H1 (cell line): ENCODE data around the gene ZNF74. TPM values are rescaled to one million over a fixed set of nuclear protein-coding genes. Genes with fewer than 3 reads are reported as not detected.

Experiments used
- CTCF ChIA-PET: fragments of 300-600 bp; sonication (Branson Sonifier 250); formaldehyde crosslinking; loops from one replicate; lab custom pipeline; 2021; ENCODE audit not compliant: partially characterized antibody; lab: Charles Lee
- POLR2A ChIA-PET: fragments of 300-600 bp; sonication (Branson Sonifier 250); formaldehyde crosslinking; loops from one replicate; lab custom pipeline; 2021; ENCODE audit warnings: inconsistent platforms; ENCODE audit not compliant: partially characterized antibody; lab: Charles Lee
- DNase-seq, 2 experiments: peaks; one replicate each; pipeline versions ENCODE4 v3.0.0 to v3.0.0-alpha.2; 2010 to 2022; ENCODE audit warnings: low spot score in 2 of 2, low read depth in 1 of 2, mixed read lengths in 1 of 2
- FAIRE-seq: peaks from 2 replicates; lab custom pipeline; 2011; peaks lifted over from hg19 to GRCh38; lab: Jason Lieb, UNC
- H2AFZ ChIP-seq: 2 replicates; pipeline ENCODE4 v1.8.1; 2012; ENCODE audit warnings: low read length, inconsistent platforms
- H2AK5ac ChIP-seq: 2 replicates; pipeline ENCODE4 v1.6.1; 2013; ENCODE audit warnings: low read depth, low read length
- H2BK120ac ChIP-seq: replicated peaks from 2 replicates; pipeline ENCODE3; 2013; ENCODE audit warnings: low read depth, low read length, inconsistent platforms
- H2BK12ac ChIP-seq: 2 replicates; pipeline ENCODE4 v1.6.1; 2013; ENCODE audit warnings: low read depth, low read length
- H2BK15ac ChIP-seq: 2 replicates; pipeline ENCODE4 v1.6.1; 2013; ENCODE audit warnings: low read length
- H2BK20ac ChIP-seq: 2 replicates; pipeline ENCODE4 v1.6.1; 2013; ENCODE audit warnings: low read length
- H2BK5ac ChIP-seq: 2 replicates; pipeline ENCODE4 v1.6.1; 2013; ENCODE audit warnings: low read depth, low read length
- H3K14ac ChIP-seq: 2 replicates; pipeline ENCODE4 v1.6.1; 2013; ENCODE audit warnings: inconsistent platforms; ENCODE audit not compliant: insufficient read length
- H3K18ac ChIP-seq: 2 replicates; pipeline ENCODE4 v1.6.1; 2013; ENCODE audit warnings: low read length; ENCODE audit errors: extremely low read depth
- H3K23ac ChIP-seq: 2 replicates; pipeline ENCODE4 v1.6.1; 2013; ENCODE audit warnings: inconsistent platforms; ENCODE audit not compliant: insufficient read length
- H3K23me2 ChIP-seq: 2 replicates; pipeline ENCODE4 v1.6.1; 2013; ENCODE audit warnings: low read depth, low read length
- H3K27ac ChIP-seq: 2 replicates; pipeline ENCODE4 v1.6.1; 2011; ENCODE audit warnings: low read depth, low read length, inconsistent platforms
- H3K27me3 ChIP-seq, 4 experiments: replicated peaks in 1 of 4; 1 replicate in 1 of 4; 2 replicates in 3 of 4; pipeline versions ENCODE4 v1.6.1 to v1.8.1; 2011 to 2013; ENCODE audit warnings: low read length in 3 of 4, mild to moderate bottlenecking in 3 of 4, inconsistent platforms in 2 of 4, mixed read lengths in 2 of 4, moderate library complexity in 1 of 4; ENCODE audit not compliant: control insufficient read depth in 3 of 4, insufficient read depth in 3 of 4; ENCODE audit errors: extremely low read depth in 1 of 4
- H3K36me3 ChIP-seq, 4 experiments: 2 replicates each; pipeline versions ENCODE4 v1.6.1 to v1.8.1; 2011 to 2013; ENCODE audit warnings: mild to moderate bottlenecking in 4 of 4, low read length in 3 of 4, moderate library complexity in 2 of 4, control low read depth in 1 of 4, inconsistent platforms in 1 of 4; ENCODE audit not compliant: insufficient read depth in 4 of 4, control insufficient read depth in 2 of 4
- H3K4ac ChIP-seq: replicated peaks from 2 replicates; pipeline ENCODE3; 2013; ENCODE audit warnings: low read length, low read depth, mixed read lengths, inconsistent platforms; ENCODE audit not compliant: insufficient read length
- H3K4me1 ChIP-seq, 4 experiments: replicated peaks in 1 of 4; 1 replicate in 1 of 4; 2 replicates in 3 of 4; pipeline versions ENCODE4 v1.6.1 to v1.8.1; 2011 to 2013; ENCODE audit warnings: low read length in 3 of 4, inconsistent platforms in 2 of 4, mixed read lengths in 1 of 4; ENCODE audit not compliant: insufficient read depth in 4 of 4, control insufficient read depth in 3 of 4
- H3K4me2 ChIP-seq, 2 experiments: 2 replicates each; pipeline versions ENCODE4 v1.6.1 to v1.8.1; 2011 to 2013; ENCODE audit warnings: low read depth in 2 of 2, low read length in 2 of 2, control low read depth in 1 of 2, inconsistent platforms in 1 of 2, mild to moderate bottlenecking in 1 of 2; ENCODE audit not compliant: insufficient read depth in 1 of 2
- H3K4me3 ChIP-seq, 4 experiments: fragments of 200-600, 300-600 bp in 1 of 4; sonication (generic), shearing (Covaris generic), sonication (Bioruptor Twin) in 1 of 4; 2 replicates each; pipeline versions ENCODE4 v1.5.1 to v1.8.1; 2011 to 2016; ENCODE audit warnings: low read length in 4 of 4, low read depth in 3 of 4, control low read depth in 2 of 4, inconsistent platforms in 2 of 4, mild to moderate bottlenecking in 2 of 4, mixed read lengths in 1 of 4, moderate library complexity in 1 of 4; ENCODE audit not compliant: insufficient read depth in 2 of 4; ENCODE audit errors: extremely low read depth in 1 of 4
- H3K56ac ChIP-seq: replicated peaks from 2 replicates; pipeline ENCODE3; 2013; ENCODE audit warnings: low read depth, mild to moderate bottlenecking, mixed read lengths, low read length, inconsistent platforms; ENCODE audit not compliant: insufficient read length
- H3K79me1 ChIP-seq: 2 replicates; pipeline ENCODE4 v1.6.1; 2013; ENCODE audit warnings: low read depth, low read length, control low read depth
- H3K79me2 ChIP-seq, 2 experiments: 2 replicates each; pipeline versions ENCODE4 v1.6.1 to v1.8.1; 2012 to 2013; ENCODE audit warnings: low read length in 2 of 2, mild to moderate bottlenecking in 2 of 2, inconsistent platforms in 1 of 2; ENCODE audit not compliant: insufficient read depth in 2 of 2, control insufficient read depth in 1 of 2
- H3K9ac ChIP-seq, 4 experiments: replicated peaks in 1 of 4; 1 replicate in 1 of 4; 2 replicates in 3 of 4; pipeline versions ENCODE4 v1.6.1 to v1.8.1; 2011 to 2013; ENCODE audit warnings: low read depth in 3 of 4, low read length in 3 of 4, control low read depth in 2 of 4, mild to moderate bottlenecking in 2 of 4, moderate library complexity in 2 of 4, inconsistent platforms in 1 of 4; ENCODE audit errors: extremely low read depth in 1 of 4
- H3K9me3 ChIP-seq, 2 experiments: 2 replicates each; pipeline versions ENCODE4 v1.6.1 to v1.8.1; 2012 to 2013; ENCODE audit warnings: mild to moderate bottlenecking in 2 of 2, moderate library complexity in 2 of 2, control low read depth in 1 of 2, inconsistent platforms in 1 of 2, low read depth in 1 of 2, low read length in 1 of 2, mixed read lengths in 1 of 2; ENCODE audit not compliant: insufficient read depth in 2 of 2
- H4K20me1 ChIP-seq, 2 experiments: replicated peaks in 1 of 2; 2 replicates each; pipeline versions ENCODE3 to v1.8.1; 2011 to 2013; ENCODE audit warnings: inconsistent platforms in 2 of 2, low read length in 2 of 2, mild to moderate bottlenecking in 1 of 2; ENCODE audit not compliant: insufficient read depth in 2 of 2, control insufficient read depth in 1 of 2
- H4K5ac ChIP-seq: 2 replicates; pipeline ENCODE4 v1.6.1; 2013; ENCODE audit warnings: low read length, low read depth, mixed read lengths, inconsistent platforms; ENCODE audit not compliant: insufficient read length
- H4K8ac ChIP-seq: 2 replicates; pipeline ENCODE4 v1.8.0; 2013; ENCODE audit warnings: mild to moderate bottlenecking, moderate library complexity, low read length, inconsistent platforms; ENCODE audit not compliant: insufficient read depth; ENCODE audit errors: extremely low read depth
- H4K91ac ChIP-seq: replicated peaks from 2 replicates; pipeline ENCODE3; 2013; ENCODE audit warnings: low read length, mixed read lengths, inconsistent platforms; ENCODE audit not compliant: insufficient read length
- POLR2A ChIP-seq, 2 experiments: IDR thresholded peaks; 1 replicate in 1 of 2; 2 replicates in 1 of 2; pipeline ENCODE4 v1.6.1; 2011; ENCODE audit warnings: low read depth in 2 of 2, low read length in 2 of 2, mild to moderate bottlenecking in 2 of 2; ENCODE audit errors: control extremely low read depth in 1 of 2
- WGBS, 2 experiments: shearing (Covaris generic) in 1 of 2; methylation state at CpG; one replicate each; pipeline versions ENCODE4 v1.1.6 to v1.1.7; 2013 to 2015; ENCODE audit warnings: low lambda C conversion rate in 2 of 2, mixed read lengths in 2 of 2, inconsistent platforms in 1 of 2, low coverage in 1 of 2, missing lambda C conversion rate in 1 of 2; ENCODE audit not compliant: insufficient replicate concordance in 2 of 2, insufficient coverage in 1 of 2, insufficient read length in 1 of 2; ENCODE audit errors: extremely low coverage in 1 of 2, missing lambda C conversion rate in 1 of 2; 5-methylcytosine and 5-hydroxymethylcytosine counted together
- polyA plus RNA-seq, 7 experiments: library from polyadenylated mRNA; depleted of rRNA in 3 of 7; stranded (reverse) in 5 of 7; unstranded in 2 of 7; fragments of >200 nt in 5 of 7; fragments of 200-250 nt in 2 of 7; gene quantifications; 1 replicate in 5 of 7; 2 replicates in 1 of 7; 4 replicates in 1 of 7; pipeline versions ENCODE4 v1.2.1 to v1.2.3, GENCODE V29; 2011 to 2013; ENCODE audit warnings: missing spikeins in 2 of 7, mixed read lengths in 2 of 7
- total RNA-seq: library from RNA; stranded (reverse); fragmentation: NEBNext Ultra II Directional; extraction: Animal tissue kit (Norgen Biotek cat#: 25700); gene quantifications from 2 replicates; pipeline ENCODE4 v1.2.1, GENCODE V29; 2021
- TF ChIP-seq, protein P1 (sequence below): IDR thresholded peaks from 2 replicates; pipeline ENCODE4 v1.6.1; 2012; ENCODE audit warnings: low read length, inconsistent platforms

ZNF74 gene
- total and polyA plus RNA-seq, 2 of the 8 experiments (the other 6 are each of a cell fraction or from before 2014, with no cell fraction given): 29.7 to 45.7 TPM

GRCh38 chr22:20433191-20433590, 39.2 kb downstream of the ZNF74 start:
- Histone ChIP-seq H3K4me3 (no peak overlapping the region), H3K79me2 (no peaks in the 10 kb centered on the region), H2BK120ac (no peak overlapping the region), H2BK5ac (no peak overlapping the region), H3K4me2 (no peak overlapping the region), H3K4me1 (peaks cover 0 to 26% (median 15%) of the 10 kb centered on the region in 4 experiments; a peak in 5 of 7 replicates), H4K91ac (no peak overlapping the region), H3K27me3 (peaks cover 40 to 90% (median 78%) of the 10 kb centered on the region in 4 experiments), H2AFZ (no peak overlapping the region), H4K5ac (no peak overlapping the region), H2BK20ac (no peak overlapping the region), H3K36me3 (peaks cover 0 to 3% (median 0%) of the 10 kb centered on the region in 4 experiments; a peak in 1 of 8 replicates), H3K9me3 (no peaks in the 10 kb centered on the region), H4K20me1 (peaks cover 20 to 47% of the 10 kb centered on the region in 2 experiments), H3K79me1 (peaks cover 2% of the 10 kb centered on the region; the same call in 1 of the 2 replicates), H3K23ac (no peak overlapping the region), H3K27ac (no peak overlapping the region), H3K18ac (no peak overlapping the region), H2AK5ac (no peak overlapping the region), H2BK12ac (no peak overlapping the region), H3K9ac (no peak overlapping the region), H2BK15ac (no peak overlapping the region), H3K23me2 (peaks cover 22% of the 10 kb centered on the region; the same call in 1 of the 2 replicates), H3K56ac (no peak overlapping the region), H4K8ac (no peak overlapping the region), H3K14ac (no peak overlapping the region), H3K4ac (no peak overlapping the region)
- ChIA-PET CTCF (interaction anchor here (0.9 to 1.6 kb wide), 3 partner anchors 20 to 40 kb away, joined by 3 to 5 read pairs (median 4); partner anchors contain the start of gene ZNF74), POLR2A (interaction anchor here (0.5 kb wide), 1 partner anchor 72 kb away, joined by 3 read pairs; no protein-coding TSS in a partner anchor)
- 94% methylated on average over 11 of the region's 11 CpGs; no CpG with 5 or more reads in 1 of the 2 experiments for WGBS, 2 experiments
- no peak for FAIRE-seq
- TF ChIP-seq, protein P1, sequence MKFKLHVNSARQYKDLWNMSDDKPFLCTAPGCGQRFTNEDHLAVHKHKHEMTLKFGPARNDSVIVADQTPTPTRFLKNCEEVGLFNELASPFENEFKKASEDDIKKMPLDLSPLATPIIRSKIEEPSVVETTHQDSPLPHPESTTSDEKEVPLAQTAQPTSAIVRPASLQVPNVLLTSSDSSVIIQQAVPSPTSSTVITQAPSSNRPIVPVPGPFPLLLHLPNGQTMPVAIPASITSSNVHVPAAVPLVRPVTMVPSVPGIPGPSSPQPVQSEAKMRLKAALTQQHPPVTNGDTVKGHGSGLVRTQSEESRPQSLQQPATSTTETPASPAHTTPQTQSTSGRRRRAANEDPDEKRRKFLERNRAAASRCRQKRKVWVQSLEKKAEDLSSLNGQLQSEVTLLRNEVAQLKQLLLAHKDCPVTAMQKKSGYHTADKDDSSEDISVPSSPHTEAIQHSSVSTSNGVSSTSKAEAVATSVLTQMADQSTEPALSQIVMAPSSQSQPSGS: no peak
- no peak for TF ChIP-seq POLR2A (IDR thresholded peaks at IDR 0.05; ENCODE audit: control extremely low read depth in 1 of 2, low read depth in 2 of 2, low read length in 2 of 2)
- DNase-seq: no peak
